Activated CD4-positive, alpha-beta T cell treated with anti-CD3 and anti-CD28 coated beads, Interleukin-2, Interleukin-4, amounts not matched to agents 100 ng/mL and 50 ng/mL, durations not matched to agents 16 hours and 8 hours (primary cell): ENCODE data around the gene PLEKHM3.

Source experiments
- DNase-seq: peaks from one replicate; pipeline ENCODE4 v3.0.0-alpha.2; 2020; ENCODE audit warnings: low spot score

The PLEKHM3 gene

DNA sequence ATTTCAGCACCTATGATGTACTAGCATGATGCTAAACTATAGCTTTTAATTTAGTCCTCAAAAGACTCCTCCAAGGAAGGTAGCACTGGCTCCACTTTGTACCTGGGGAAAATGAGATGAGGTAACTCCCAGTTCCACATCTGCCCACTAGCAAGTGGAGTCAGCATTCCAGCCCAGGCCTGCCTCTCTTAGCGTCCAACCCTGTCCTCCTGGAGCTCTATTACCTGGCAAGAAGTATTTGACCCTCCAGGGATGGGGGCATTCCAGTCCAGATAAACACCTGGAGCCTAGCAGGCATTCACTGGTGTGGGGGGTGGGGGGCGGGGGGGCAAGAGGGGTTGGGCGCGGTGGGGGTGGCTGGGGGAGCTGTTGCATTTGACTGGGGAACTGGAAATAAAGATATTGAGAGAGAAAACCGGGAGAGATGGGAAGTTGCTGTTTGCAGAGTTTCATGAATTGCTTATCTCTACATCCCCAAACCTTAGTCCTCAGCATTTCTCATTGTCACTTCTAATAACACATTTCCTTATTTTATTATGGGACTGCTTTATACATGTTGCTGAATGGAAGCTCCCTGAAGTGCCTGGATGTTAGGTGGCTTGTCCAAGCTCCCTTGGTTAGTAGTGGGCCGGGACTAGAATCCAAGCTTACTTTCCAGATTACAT is 233.6 kb downstream of the PLEKHM3 start:
- DNase-seq = no peak

DNA sequence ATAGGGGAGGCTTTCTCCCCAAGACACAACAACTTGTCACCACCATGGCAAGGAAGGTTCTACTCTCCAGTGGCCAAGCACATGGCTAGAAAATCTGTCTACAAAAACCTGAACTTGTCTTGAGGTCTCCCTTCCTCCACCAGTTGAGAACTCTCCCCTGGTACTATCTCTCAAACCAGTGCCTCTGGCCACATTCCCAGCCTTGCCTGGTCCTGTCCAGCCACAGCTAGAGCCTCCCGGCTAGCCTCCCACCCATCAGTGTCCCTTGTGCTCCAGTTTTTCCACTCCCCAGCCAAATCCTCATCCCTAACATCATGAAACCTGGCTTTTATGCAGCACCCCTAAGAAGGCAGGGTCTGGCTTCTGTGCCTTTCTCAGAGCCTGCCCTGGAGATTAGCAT is 234.4 kb downstream of the PLEKHM3 start:
- no peak for DNase-seq

DNA sequence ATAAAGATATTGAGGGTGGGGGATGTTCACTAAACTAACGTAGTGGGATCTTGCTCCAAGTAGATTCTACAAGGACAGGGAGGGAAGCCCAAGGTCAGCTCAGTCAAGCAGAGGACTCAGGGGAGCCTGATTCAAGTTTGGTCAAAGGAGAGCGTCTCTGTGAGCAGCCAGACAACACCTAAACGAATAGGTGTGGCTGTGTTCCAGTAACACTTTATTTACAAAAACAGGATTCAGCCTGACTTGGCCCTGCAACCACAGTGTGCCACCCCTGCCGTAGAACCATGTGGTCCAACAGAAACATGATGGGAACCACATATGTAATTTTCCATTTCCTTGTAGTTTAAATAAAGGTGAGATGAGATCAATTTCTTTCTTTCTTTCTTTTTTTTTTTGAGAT is 237.5 kb downstream of the PLEKHM3 start:
- DNase-seq = no peak

DNA sequence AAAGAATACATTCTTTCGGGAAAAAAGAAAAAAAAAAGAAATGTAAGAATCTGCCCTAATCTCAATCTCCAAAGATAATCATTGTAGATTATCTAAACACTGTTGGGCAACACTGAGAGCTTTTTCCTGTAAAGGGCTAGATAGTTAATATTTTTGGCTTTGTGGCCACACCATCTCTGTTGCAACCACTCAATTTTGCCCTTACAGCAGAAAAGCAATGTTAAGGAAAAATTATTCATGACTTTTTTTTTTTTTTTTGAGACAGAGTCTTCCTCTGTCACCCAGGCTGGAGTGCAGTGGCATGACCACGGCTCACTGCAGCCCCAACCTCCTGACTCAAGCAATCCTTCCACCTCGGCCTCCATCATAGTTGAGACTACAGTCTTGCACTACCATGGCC is 238.3 kb downstream of the PLEKHM3 start:
- DNase-seq = no peak

DNA sequence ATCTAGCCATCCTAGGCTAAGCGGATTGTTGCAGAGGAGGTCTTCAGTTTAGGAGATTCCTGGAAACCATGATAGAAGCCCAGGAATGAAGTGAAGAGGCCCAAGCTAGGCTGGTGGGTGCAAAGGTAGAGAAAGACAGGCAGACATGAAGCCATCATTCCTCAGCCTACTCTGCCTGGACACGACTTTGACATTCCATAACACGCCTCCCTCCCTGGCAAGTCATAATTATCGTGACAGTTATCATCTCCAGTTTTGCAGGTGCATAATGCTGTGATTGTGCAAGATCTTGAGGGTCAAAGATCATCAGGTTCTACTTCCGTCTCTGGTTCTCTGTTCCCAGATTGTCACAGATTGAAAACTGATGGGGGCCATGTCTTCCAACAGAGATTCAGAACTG is 240.4 kb downstream of the PLEKHM3 start:
- no peak for DNase-seq

DNA sequence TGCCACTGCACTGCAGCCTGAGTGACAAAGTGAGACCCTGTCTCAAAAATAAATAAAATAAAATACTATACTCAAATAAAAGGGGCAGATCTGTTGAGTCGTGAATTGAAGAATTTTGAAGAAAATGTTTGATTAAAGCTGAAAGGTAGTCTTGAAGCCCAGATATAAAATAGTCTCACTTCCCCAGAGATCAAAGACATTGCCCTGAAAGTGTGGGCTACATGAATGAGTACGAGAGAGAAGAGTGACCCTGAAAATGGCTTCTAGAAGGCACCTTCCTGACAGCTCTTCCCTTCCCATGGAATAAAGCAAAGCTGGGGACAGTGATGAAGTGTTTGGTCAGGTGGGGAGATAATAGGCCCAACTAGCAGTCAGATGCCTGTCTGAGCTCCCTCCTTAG is 241.8 kb downstream of the PLEKHM3 start:
- no peak for DNase-seq

DNA sequence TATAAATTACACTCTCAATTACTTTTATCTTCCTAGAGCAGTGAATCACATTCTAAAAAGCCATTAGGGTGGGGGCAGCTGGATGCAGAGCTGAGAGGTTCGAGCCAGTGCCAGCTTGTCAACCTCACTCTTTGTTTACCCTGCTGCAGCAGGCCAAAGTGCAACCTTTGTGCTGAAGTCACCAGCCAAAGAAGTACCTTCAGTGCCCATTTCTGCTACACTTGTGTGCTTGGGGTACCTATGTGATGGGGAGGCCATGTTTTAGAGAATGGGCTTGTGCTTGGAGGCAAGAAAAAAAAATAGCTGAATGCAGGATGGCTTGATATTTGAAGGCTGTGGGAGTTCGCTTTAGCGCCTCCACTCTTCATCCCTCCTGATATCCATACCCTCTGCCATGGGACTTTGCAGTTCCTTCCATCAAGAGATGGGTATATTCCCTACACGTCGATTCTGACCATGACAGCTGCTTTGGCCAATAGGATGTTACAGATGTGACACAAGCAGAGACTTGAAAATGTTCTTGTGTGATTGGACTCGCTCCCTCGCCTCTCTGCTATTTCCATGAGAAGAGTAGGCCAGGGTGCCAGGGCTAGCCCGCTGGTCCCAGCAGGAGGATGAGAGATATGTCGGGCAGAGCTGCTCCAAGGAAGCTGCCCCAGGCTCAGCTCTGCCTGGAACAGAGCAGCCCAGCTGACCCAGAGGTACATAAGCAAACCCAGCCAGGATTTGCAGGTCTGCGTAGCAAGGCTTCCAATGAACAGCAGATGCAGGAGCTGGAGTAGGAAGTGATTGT is 242.9 kb downstream of the PLEKHM3 start:
- no peak for DNase-seq

DNA sequence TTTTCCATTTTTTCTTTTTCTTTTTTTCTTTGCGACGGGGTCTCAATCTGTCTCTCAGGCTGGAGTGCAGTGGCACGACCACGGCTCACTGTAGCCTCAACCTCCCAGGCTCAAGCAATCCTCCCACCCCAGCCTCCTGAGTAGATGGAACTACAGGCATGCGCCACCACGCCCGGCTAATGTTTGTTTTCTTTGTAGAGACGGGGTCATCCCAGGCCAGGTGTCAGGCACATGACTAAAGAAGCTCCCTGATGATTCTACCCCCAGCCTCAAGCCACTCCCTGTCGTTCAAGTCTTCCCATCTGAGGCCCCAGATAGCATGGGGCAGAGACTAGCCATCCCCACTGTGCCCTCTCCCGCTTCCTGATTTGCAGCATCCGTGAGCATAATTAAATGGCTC is 245.8 kb downstream of the PLEKHM3 start:
- DNase-seq = no peak

DNA sequence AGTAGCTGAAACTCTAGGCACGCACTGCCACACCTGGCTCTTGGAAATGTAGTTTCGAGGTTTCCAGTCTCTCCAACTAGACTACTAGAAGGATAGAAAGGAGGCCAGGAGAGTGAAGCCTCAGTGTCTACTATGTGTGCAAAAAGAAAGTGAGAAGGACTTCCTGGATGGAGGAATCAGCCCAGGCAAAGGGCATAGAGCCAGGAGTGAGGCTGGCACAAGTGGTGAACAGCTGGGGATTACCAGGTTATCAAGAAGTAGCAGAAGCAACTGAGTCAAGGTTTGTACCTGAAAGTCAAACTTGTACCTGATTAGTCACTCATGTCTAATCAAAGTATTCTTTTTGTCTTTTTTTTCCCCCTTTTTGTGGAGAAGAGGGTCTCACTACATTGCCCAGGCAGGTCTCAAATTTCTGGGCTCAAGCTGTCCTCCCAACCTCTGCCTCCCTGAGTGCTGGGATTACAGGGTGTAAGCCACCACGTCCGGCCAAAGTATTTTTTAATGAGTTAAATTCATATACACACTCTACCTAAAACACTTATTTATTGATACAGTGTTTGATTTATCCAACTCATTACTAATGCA is 246.9 kb downstream of the PLEKHM3 start:
- no peak for DNase-seq

DNA sequence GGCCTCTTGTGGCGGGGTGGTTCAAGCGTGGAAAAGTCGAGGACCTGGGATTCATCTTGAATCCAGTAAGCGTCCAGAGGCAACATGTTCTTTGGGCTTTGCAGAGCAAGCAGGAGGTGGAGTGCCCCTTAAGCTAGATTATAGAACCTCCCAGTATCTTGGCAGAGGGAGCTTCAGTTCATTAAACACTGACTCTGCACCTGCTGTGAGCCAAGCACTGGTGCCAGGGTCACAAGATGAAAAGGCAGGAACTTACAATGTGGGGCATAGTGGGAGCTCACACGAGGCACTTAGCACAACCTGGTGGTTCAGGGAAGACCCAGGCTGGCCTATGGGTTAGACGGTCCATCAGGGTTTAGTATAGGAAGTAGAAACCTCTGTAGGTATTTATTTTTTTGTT is 248.2 kb downstream of the PLEKHM3 start:
- DNase-seq = no peak

DNA sequence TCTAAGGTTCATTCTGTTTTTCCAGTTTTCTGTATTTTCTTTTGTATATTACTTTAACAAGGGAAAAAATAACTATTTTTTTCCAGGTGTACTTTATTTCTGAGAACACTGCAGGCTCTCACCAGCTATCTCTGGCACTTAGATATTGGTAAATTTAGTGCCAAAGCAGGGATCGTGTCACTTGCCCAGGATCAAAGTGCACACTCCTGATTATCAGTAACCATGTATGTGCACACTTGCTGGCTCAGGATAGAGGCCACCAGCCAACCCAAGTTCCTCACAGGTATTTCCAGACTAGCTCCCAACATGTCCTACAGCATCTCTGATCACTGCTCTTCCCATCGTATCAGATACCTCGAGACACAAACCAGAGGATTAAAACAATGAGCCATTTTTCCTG is 249.9 kb downstream of the PLEKHM3 start:
- no peak for DNase-seq

DNA sequence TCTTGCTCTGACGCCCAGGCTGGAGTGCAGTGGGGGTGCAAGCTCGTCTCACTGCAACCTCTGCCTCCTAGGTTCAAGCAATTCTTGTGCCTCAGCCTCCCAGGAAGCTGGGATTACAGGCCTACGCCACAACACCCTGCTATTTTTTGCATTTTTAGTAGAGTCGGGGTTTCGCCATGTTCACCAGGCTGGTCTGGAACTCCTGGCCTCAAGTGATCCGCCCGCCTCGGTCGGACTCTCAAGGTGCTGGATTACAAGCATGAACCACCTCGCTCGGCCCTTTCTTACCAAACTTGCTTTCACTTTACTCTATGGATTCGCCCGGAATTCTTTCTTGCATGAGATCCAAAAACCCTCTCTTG is 252.5 kb downstream of the PLEKHM3 start:
- DNase-seq = no peak

DNA sequence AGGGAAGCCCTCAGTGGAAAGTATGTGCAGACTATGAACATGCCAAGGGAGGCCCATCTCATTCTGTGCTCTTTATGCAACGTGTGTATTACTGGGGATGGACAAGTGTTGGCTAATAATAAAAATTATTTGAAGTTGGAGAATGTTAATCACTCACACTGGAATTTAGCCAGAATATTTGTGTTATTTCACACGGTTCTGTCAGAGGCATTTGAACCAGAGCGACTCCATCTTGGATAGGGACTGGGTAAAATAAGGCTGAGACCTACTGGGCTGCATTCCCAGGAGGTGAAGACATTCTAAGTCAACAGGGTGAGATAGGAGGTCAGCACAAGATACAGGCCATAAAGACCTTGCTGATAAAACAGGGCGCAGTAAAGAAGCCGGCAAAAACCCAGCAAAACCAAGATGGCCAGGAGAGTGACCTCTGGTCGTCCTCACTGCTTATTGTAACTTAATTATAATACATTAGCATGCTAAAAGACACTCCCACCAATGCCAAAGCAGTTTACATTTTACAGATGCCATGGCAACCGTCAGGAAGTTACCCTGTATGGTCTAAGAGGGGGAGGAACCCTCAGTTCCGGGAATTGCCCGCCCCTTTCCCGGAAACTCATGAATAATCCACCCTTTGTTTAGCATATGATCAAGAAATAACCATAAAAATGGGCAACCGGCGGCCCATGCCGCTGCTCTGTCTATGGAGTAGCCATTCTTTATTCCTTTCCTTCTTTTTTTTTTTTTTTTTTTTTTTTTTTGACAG is 253.1 kb downstream of the PLEKHM3 start:
- peak; percentile 30 for DNase-seq

DNA sequence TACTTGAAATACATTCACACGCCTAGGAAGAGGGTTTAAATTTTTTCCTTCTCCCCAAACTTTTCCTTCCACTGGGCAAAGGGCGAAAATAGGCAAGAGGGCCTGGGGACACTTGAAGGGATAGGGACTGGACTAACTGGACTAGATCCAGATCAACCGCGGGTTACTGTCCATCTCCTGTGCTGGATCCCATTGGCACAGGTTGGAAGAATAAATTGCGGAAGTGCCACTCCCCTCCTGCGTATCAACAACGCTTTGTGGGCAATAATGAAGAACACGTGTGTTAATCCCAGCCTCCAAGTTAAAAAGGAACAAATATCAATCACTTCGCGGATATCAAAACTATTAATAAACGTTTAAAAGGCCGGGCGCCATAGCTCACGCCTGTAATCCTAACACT is 253.9 kb downstream of the PLEKHM3 start:
- DNase-seq = no peak
